CD4-positive, alpha-beta T cell treated with Interleukin-6 for 4 hours (primary cell): ENCODE data around the gene CRADD.

ENCODE experiments used
- DNase-seq: peaks from one replicate; pipeline ENCODE4 v3.0.0-alpha.2; 2020; ENCODE audit warnings: mixed read lengths

The CRADD gene

GRCh38 chr12:93819050-93819491 lies 141.9 kb downstream of the CRADD start:
- no peak for DNase-seq

GRCh38 chr12:93823616-93824391 lies 146.6 kb downstream of the CRADD start:
- DNase-seq, result no peak

GRCh38 chr12:93824514-93825500 lies 147.6 kb downstream of the CRADD start:
- no peak for DNase-seq

DNA sequence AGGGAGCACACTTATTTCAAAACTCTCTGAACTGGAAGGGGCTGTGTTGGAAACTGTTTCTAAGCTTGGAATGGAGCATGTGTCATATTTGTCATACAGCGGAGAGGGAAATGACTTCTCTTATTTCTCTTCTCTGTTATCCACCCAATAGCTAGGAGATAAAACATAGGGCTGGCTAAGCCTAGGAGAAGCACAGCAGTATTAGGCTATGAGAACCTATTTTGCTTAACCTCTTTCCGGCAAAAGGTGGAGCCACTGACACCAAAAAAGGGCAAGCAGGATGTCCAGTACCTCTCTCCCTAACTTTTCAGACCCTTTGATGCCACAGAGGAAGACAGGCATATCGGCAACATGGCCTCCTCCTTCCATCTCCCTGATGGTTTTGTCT lies 148.3 kb downstream of the CRADD start:
- DNase-seq, result no peak

GRCh38 chr12:93825931-93826555 lies 148.9 kb downstream of the CRADD start:
- DNase-seq, result no peak

DNA sequence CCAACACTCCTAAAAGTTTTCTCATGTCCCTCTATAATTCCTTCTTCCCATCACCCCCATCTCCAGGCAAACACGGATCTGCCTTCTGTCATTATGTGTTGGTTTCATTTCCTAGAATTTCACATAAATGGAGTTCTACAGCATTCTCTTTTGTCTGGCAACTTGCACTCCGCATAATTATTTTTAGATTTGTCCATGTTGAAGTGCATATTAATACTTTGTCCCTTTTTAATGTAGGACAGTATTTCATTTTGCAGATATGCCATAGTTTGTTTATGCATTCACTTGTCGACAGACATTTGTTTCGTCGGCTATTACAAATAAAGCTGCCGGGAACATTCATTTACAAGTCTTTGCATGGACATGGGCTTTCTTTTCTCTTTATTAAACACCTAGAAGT lies 150.0 kb downstream of the CRADD start:
- DNase-seq, result no peak

- DNase-seq, result no peak
Observed at GRCh38 chr12:93827669-93828068, 150.5 kb downstream of the CRADD start.

GRCh38 chr12:93829016-93829415 lies 151.8 kb downstream of the CRADD start:
- DNase-seq, result no peak

DNA sequence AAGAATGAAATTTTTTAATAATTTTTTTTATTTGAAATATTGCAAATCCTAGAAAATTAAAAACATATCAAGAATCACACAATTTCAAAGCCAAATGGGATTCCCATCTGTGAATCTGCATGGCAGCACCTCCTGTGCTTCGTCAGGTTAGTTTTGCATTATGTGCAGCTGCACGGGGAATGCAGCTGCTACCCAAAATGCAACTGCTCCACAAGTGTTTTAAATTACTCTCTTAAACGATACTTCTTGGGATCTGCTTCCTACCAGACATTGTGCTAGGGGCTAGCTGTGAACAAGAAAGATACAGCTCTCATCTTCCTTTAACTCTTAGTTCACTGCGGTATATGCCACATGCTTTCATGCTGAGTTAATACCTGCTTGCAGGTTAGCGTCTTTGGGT lies 154.2 kb downstream of the CRADD start:
- DNase-seq, result no peak

DNA sequence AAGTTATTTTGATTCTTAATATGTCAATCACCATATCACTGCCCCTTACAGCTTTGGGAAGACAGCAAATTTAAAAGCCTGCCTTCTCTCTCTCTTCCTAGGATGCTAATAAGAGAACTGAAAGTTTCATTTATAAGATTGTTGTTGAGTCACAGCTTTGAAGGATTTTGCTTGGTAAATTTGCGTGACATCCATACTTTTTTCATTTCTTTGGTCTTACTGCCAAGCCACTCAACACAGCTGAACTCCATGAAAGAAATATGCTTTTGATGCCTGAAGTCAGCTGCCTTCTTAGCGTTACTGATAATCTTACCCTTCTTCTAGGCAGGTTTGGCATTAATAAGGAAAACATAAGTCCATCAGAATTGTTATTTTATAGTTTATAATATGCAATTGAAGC lies 155.0 kb downstream of the CRADD start:
- DNase-seq, result no peak

GRCh38 chr12:93833946-93834345 lies 156.8 kb downstream of the CRADD start:
- no peak for DNase-seq

GRCh38 chr12:93836620-93837260 lies 159.6 kb downstream of the CRADD start:
- DNase-seq, result no peak

- no peak for DNase-seq
Observed at GRCh38 chr12:93838193-93838592, 161.0 kb downstream of the CRADD start.

GRCh38 chr12:93839064-93839463 lies 161.9 kb downstream of the CRADD start:
- no peak for DNase-seq

DNA sequence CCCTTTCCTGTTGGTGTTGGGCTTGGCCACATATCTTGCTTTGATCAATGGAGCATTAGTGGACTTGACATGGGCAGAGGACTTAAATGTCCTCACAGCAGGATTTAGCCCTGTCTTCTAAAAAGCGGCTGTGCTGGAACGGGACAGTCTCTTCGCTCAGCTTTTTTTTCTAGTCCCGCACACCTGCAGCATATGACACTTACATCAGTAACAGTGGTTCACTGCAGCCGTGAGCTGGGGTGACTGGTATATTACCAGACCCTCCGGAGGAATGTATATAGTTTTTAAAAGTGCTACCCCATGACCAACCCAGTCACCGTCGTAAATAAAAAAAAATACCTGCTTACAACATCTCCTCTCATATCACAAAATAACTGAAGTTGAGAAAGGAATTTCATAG lies 164.5 kb downstream of the CRADD start:
- no peak for DNase-seq

DNA sequence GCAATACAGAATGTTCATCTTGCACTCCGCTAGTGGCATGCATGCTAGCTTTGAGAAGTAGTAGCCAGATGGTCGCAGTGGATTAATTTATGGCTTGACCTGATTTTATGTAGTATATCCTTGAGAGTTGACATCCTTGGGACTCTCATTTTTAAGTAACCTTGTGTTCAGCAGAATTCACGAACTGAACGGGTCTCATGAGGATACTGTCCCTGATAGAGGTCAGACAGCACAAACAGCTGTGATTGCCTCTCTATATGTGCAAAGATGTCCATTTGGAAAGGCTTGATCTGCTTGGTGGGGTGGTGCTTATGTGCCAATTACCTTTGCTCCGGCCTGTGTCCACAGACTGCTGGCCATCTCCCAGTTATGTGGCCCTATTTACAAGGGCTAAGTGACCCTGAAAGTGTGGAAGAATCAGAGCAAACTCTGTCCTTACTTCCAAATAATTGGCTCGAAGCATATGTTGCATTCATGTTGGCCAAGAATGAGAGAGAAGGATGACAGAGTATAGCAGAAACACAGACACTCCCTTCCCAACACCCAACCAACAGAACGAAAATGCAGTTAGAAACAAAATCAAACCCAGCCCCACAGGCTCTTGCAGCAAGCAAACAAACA lies 167.1 kb downstream of the CRADD start:
- no peak for DNase-seq

GRCh38 chr12:93846936-93847516 lies 169.9 kb downstream of the CRADD start:
- no peak for DNase-seq

DNA sequence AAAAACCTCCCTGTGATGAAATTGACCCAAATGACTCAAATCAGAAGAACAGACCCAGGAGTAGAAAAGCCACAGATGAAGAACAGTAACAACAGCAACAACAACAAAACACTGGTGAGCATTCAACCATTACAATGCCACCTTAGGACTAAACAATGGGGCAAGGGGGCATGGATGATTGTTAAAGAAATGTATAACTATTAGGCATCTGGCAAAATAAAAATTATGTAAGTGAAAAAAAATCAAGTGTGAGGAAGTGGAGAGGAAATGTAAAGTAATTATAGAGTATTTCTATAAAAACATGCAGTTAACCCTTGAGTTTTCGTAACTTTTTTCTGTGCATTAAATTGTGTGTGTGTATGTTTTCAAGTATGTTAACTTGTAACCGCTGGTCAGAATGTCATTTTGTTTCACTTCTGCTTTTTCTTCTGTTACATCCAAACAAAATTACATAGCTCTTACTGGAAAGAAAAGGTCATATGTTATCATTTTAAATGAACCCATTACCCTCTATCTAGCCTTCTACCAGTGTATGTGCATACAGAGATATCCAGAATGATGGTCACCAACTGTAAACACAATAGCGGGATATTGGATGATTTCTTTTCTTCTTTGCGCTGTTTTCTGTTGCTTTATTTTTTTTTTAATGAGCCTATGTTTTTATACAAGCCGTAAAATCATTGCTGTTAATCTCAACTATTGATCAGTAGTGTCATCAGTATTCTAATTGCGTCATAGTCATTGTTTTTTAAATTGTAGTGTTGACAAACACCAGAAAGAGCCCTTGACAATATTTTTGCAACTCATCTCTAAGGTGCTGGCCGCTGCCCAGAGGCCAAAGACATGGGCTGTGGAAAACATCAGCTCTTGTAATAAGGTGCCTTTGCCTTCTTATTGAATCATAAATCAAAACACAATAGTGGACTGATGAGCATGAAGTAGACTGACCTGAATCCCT lies 170.6 kb downstream of the CRADD start:
- no peak for DNase-seq

DNA sequence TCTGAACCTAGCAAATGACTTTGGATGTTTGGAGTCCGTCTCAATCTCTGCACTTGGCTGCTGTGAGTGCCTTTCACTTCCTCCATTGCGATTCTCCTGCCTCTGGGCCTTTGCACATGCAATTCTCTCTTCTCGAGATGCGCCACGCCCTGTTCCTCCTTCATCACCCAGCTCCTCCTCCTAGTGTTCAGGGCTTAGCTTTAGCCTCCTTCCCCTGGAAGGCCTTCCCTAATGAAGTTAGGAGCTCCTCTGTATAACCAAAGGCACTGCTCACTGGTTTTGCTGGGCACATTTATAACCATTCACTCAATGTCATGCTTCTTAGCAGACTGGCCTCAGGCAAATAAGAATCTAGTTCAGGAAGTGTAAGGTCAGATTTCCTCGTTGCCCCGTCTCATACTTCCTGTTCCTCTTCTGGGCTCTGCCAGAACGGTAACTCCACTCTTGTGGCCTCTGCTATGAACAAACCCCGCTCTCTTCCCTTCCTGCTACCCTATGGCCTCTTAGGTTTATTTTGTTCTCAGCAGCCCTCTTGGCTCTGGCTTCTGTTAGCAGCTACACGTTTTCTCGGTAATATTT lies 171.4 kb downstream of the CRADD start:
- DNase-seq, result no peak

DNA sequence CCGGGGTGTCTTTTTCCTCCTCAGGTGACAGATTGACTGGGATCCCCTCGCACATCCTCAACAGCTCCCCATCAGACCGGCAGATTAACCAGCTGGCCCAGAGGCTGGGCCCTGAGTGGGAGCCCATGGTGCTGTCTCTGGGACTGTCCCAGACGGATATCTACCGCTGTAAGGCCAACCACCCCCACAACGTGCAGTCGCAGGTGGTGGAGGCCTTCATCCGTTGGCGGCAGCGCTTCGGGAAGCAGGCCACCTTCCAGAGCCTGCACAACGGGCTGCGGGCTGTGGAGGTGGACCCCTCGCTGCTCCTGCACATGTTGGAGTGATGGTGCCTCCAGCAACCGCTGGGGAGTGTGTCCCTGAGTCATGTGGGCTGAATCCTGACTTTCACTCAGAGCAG lies 172.8 kb downstream of the CRADD start:
- DNase-seq, result no peak
